GM21737 (cell line): ENCODE data around the gene ZFYVE28.

Experiments used
- ATAC-seq: cut with Tn5 transposase; IDR thresholded peaks from one replicate; pipeline ENCODE4 v1.9.1; 2021; ENCODE audit warnings: mild to moderate bottlenecking, moderate library complexity; ENCODE audit not compliant: unreplicated experiment

The ZFYVE28 gene

DNA sequence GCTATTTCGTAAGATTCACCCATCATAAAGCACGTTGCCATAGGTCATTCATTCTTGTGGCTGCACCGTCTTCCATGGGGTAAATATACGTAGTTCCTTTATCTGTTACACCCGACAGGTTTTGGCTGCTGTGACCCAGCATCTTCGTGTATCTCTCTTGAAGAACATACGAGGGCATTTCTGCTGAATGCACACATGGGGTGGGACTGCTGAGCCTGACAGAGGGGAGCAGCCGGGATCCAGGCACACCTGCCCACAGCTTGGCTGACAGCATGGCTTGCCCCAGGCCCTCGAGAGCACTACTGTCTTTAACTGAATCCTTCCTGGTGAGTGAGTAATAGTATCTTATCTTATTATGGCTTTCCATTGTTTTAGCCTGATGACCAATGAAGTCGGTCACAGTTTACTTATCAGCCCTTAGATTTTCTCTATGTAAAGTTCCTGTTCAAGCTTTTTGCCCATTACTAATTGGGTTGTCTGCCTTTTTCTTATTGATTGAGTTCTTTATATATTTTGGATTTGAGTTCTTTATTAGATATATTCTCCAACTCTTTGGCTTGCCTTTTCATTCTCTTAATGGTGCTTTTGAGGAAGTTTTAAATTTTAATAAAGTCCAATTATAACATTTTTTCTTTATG lies 111.6 kb downstream of the ZFYVE28 start:
- ATAC-seq: no peak

GRCh38 chr4:2305766-2306501 lies 112.5 kb downstream of the ZFYVE28 start:
- no peak for ATAC-seq

GRCh38 chr4:2304877-2305561 lies 113.4 kb downstream of the ZFYVE28 start:
- ATAC-seq: no peak

GRCh38 chr4:2304321-2304876 lies 114.0 kb downstream of the ZFYVE28 start:
- no peak for ATAC-seq

DNA sequence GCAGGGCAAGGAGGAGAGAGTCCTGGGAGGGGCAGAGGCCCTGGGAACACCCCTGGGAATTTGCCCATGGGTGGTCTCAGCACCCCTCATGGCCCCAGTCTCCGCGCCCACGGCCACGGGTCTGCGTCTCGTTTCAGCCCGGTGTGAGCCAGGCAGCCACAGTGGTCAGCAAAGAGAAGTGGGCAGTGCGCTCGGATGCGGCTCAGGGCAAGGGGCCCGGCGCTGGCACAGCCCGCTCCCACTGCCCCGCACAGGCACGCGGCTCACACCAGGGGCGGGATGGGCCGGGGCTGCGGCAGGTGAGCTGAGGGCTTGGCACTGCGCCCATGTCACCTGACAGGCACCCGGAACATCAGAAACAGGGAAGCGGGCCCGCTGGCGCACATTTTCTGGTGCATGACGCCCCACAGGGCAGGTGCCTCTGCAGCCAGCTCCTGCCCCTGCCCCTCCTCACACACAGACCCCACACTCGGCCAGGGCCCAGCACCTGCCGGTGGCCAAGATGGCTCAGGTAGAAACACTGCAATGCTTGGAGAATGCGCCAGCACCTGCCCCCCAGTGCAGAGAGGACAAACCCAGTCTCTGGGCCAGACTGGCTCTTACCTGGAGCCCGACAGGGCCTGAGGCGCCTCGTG lies 114.6 kb downstream of the ZFYVE28 start:
- no peak for ATAC-seq

- ATAC-seq: no peak
These were observed 115.2 kb downstream of the ZFYVE28 start for GRCh38 chr4:2303121-2303685.

DNA sequence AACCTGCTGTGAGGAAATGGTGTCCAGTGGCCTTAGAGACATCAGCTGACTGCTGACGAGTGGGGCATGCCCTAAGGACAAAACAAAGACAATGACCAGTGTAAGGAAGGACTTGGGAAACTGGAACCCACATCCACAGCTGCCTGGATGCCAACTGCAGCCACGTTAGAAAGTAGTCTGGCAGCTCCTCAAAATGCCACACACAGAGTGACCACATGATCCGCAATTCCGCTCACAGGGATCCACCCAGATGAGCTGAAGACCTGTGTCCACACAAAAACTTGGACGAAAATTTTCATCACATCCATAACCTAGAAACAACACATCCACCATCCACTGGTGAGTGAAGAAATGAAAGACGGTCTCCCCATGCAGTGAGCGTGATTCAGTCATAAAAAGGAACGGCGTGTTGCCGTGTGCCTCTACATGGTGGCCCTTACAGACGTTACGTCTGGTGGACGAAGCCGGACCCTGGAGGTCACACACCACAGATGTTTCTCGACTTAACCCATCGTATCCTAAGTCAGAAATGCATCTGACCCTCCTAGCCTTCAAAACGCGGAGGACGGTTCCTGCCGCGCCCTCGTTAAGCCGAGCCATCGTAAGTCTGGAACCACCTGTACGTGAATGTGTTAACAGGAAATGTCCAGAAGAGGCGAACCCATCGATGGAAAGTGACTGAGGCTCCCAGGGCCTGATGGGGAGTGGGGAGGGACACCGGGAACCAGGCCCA lies 115.9 kb downstream of the ZFYVE28 start:
- ATAC-seq: no peak

DNA sequence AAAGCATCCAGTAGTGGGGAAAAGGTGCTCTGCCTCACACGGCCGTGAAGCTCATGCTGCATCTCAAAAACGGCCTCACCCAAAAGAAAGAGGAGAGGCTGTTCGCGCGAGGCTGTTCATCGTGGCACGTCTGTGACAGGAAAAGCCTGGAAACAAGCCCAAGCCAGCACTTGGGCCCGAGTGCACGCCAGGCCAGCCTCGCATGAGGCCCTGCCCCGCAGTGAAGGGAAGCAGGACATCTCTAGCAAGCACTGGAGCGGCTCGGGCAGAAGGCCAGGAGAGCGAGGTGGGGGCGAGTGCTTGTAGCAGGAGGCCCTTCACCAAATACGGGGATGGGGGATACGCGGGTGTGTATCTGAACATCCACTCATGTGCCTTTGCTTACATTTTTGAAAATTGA lies 116.6 kb downstream of the ZFYVE28 start:
- ATAC-seq: no peak

GRCh38 chr4:2301225-2301642 lies 117.2 kb downstream of the ZFYVE28 start:
- ATAC-seq: no peak

GRCh38 chr4:2300431-2301224 lies 117.8 kb downstream of the ZFYVE28 start:
- no peak for ATAC-seq

GRCh38 chr4:2299794-2300193 lies 118.7 kb downstream of the ZFYVE28 start:
- no peak for ATAC-seq

GRCh38 chr4:2298532-2298991 lies 119.9 kb downstream of the ZFYVE28 start:
- no peak for ATAC-seq

GRCh38 chr4:2297606-2298531 lies 120.6 kb downstream of the ZFYVE28 start:
- no peak for ATAC-seq

DNA sequence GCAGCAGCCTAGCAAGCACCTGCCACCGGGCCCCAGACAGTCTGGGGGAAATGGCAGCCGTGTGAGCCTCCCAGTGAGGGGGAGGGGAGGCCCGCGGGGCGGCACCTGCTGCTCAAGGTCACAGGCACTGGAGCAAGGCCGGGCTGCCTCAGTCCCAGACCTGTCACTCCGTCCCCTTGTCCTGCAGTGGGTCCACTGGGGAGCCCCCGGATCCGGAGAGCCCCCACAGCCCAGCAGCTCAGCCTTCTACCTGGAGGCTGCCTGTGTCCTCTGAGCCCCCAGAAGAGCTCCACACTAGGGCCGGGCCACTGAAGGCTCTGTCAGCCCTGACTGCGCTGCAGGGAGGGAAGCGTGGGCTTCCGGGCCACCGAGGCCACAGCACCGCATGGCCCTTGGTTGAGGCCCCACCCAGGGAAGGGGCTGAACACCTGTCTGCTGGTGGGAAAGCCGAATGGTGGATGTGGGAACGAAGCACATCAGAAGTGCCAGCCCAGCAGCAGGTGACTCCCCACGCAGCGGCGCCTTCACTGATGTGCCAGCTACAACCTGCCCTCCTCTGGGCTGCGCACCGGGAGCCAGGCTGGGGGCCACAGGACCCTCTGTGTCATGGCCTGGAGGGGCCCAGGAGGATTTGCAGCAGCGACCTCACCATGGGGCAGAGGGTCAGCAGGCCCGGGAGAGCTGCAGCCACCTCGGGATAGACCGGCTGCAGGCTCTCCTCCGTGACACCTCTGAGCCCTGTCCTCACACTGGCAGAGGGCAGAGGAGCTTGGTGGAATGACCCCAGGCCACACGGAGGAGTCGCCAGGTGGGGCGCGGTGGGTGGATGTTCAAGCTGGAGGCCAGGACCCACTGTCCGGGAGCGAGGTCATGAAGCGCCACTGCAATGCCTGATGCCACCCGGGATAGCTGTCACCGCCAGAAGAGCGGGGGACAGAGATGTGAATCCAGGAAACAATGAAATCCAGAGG lies 121.5 kb downstream of the ZFYVE28 start:
- ATAC-seq: no peak

DNA sequence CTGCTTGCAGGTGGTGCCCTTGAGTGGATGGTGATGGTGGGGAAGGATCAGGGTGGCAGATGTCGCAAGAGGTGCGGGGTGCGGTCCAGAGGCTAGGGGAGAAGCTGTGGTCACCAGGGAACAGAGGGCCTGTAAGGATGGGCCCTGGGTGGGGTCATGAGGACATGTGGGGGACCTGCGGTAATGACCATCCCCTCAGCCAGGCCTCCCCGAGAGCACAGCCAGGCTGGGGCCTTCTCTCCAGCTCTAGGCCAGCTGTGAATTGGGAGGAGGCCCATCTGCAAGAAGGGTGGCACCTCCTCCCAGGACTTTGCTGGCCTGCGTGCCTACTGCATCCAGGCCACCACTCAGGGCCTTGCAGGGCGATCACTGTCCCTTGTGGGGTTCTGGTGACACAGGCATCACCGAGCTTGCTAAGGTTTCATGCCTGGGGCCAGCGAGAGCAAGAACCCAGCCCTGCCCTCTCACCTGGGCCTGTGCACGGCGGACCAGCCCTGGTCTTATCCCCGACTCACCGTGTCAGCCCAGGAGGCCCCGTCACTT lies 122.5 kb downstream of the ZFYVE28 start:
- ATAC-seq: no peak

- no peak for ATAC-seq
These were observed 122.9 kb downstream of the ZFYVE28 start for GRCh38 chr4:2295500-2295899.

DNA sequence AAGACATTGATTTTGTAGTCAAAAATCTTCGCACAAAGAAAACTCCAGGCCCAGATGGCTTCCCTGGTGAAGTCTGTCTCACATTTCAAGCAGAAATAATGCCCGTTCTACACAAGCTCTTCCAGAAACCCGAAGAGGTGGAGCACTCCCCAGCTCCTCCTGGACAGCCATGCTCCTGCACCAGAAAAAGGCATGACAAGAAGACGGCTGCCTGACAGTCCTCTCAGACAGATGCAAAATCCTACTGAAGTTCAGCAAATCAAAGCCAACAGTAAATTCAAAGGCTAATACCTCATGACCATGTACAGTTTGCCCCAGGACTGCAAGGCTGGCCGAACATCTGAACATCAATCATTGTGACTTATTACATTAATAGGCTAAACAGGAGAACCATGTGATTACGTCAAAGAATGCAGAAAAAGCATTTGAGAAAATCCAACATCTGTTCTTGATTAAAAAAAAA lies 125.8 kb downstream of the ZFYVE28 start:
- no peak for ATAC-seq
